NCI-H1694 treated with DMSO at 0.1 percent for 48 hours (cell line): Measurements from ENCODE around the gene CST3.
A peak's percentile ranks its signal among the peaks of the same experiment; 100 is the strongest.
"Not testable (repeated sequence)": the region's sequence is repeated elsewhere in the genome, so short reads cannot be mapped to it uniquely, and the experiment has no call there.

Experiments used
- DNase-seq: peaks from one replicate; lab custom pipeline; 2025; lab: John Stamatoyannopoulos, UW

CST3 gene

DNA sequence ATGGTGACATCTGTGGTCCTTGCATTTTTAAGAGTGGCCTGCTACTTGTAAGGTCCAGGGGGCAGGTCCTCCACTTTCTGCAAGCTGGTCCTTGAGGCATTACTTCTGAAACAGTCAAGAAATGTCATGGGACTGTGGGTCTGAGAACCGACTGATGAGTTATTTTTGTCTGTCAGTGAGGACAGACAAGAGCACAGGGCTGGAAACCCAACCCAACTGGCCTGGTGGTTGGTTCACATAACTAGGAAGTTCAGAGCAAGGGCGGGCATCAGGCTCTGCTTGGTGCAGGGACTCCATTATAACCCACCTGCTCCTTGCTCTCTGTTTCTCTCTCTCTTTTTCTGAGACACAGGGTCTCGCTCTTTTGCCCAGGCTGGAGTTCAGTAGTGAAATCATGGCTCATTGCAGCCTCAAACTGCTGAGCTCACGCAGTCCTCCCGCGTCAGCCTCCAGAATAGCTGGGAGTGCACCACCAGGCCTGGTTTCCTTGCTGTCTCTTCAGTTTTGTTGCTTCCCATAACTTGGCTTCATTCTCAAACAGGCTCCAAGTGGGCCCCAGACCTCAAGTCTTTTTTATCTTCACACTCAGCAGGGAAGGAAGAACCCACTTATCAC is 9.2 kb downstream of the CST3 start:
- no peak for DNase-seq

DNA sequence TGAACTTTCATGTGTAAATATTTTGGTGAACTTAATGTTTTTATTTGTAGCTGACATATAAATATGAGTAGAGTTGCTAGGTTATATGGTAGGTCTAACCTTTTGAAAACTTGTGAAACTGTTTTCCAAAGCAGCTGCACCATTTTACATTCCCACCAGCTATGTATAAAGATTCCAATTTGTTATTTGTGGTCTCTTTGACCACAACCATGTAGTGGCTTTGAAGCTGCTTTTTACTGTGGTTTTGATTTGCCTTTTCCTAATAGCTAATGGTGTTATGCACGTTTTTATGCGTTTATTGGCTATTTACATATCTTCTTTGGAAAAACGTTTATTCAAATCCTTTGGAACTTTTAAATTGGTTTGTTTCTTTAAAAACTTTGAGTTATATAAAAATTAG is 10.3 kb downstream of the CST3 start:
- no peak for DNase-seq

DNA sequence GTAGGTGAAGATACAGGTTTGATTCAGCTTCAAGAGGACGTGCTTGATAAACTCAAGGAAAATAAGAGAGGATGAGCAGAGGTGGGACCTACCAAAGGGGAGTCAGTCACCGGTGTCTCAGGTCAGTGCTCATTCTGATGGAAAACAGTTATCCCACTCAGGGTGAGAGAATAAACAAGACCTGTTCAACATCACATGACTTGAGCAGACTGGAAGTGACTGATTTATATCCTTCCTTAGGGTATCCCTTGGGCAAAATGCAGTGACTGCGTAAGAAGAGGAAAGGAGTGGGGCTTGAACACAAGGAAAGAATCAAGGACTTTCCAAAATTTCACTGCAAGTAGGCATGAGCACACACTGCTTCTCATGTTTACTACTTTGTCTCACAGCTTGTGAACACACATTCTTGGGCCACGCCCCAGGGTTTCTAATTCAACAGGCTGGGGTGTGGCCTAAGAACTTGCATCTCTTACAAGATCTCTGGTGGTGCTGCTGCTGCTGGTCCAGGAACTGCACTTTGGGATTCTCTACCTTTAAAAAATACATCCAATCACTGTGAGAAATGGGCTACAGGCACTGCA is 11.6 kb downstream of the CST3 start:
- no peak for DNase-seq

DNA sequence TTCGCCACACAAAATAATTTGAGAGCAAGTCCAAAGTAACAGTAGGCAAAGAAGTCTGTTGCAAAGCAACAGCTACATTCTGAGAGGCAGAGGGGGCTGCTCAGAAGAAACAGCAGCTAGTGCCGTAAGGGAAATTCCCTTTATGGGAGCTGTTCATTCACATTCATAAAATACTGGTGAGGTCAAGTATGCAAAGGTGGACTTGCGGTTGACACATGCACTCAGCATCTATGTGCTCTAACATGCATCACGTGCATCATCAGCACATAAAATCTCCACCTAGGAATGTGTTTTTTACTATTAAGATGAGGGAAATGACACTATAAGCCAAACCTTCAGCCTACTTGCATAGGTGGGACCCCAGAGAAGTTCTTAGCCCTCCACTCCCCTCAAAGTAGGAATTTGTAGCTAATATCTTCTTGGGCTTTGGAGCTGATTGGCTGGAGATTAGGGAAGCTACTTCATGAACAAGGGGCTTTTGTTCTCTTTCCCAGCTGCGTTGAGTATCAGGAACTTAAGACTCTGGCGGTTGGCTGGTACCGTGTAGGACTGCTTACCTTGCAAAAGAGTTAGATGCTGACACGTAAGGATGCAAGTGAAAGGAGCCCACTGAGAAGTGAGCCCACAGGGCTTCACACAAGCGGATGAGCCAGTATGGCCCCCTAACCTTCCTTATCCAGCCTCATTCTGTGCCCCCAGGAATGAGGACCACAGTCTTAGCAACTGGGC is 12.4 kb downstream of the CST3 start:
- DNase-seq: no peak

DNA sequence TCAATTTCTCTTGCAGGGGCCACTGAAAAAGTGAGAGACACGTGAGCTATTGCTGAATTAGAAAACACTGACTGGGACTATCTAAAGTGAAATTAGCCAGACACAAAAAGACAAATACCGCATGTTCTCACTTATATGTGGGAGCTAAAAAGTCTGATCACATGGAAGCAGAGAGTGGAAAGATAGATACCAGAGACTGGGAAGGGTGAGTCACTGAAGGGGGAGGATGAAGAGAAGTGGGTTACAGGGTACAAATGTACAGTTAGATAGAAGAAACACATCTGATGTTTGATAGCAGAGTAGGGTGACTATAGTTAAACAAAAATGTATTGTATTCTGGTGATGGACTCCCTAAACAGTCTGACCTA is 13.4 kb downstream of the CST3 start:
- DNase-seq: no peak

DNA sequence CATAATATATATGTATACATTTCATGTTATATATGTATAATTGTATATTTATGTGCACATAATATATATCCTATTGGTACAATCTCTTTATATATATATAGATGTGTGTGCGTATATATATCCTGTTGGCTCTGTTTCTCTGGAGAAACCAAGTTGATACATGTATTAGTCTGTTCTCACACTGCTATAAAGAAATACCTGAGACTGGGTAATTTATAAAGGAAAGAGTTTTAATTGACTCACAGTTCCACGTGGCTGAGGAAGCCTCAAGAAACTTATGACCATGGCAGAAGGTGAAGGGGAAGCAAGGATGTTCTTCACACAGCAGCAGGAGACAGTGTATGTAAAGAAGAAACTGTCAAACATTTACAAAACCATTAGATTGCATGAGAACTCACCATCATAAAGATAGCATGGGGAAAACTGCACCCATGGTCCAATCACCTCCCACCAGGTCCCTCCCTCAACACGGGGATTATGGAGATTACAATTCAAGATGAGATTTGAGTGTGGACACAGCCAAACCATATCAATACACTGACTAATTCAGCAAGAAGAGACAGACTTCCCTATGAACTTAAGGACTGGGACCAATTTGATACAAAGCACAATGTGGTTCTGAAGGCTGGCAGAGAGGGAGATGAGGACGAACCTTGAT is 14.0 kb downstream of the CST3 start:
- no peak for DNase-seq

DNA sequence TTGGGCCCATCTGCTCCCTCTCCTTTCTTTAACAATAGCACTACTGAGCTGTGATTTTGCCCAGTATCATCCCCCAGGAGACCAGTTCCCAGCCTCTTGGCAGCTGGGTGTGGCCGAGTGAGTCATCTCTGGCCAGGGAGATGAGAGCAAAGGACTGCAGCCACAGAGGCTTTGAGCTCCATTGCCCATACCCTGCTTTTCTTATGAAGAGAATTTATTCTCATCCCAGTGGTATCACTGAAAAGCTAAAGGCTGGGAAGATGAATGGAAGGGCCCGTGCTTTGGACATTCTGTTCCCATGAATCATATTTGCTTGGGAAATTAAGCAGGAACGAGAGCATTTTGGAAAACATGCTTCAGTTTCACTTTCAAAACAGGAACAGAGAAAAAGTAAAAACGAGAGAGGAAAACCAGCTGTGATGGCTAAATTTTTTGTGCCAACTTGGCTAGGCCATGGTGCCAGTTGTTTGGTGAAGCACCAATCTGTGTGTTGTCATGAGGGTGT is 14.9 kb downstream of the CST3 start:
- no peak for DNase-seq

DNA sequence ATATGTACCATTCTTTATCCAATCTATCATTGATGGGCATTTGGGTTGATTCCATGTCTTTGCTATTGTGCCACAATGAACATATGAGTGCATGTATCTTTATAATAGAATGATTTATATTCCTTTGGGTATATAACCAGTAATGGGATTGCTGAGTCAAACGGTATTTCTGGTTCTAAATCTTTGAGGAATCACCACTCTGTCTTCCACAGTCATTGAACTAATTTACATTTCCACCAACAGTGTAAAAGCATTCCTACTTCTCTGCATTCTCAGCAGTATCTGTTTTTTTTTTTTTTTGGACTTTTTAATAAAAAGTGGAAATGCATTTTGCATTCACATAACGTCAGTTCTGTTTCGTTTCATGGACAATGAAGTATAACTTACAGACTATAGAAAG is 15.4 kb downstream of the CST3 start:
- DNase-seq: not testable (repeated sequence)

DNA sequence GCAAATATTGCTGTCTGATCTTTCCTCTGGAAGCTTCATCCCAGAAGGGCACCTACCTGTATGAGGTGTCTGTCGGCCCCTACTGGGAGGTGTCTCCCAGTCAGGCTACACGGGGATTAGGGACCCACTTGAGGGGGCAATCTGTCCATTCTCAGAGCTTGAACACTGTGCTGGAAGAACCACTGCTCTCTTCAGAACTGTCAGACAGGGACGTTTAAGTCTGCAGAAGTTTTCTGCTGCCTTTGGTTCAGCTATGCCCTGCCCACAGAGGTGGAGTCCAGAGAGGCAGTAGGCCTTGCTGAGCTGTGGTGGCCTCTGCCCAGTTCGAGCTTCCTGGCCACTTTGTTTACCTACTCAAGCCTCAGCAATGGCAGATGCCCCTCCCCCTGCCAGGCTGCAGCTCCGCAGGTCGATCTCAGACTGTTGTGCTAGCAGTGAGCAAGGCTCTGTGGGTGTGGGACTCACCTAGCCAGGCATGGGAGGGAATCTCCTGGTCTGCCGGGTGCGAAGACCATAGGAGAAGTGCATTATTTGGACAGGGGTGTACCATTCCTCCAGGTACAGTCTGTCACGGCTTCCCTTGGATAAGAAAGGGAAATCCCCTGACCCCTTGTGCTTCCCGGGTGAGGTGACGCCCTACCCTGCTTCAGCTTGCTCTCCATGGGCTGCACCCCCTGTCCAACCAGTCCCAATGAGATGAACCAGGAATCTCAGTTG is 16.9 kb downstream of the CST3 start:
- not testable (repeated sequence) for DNase-seq

DNA sequence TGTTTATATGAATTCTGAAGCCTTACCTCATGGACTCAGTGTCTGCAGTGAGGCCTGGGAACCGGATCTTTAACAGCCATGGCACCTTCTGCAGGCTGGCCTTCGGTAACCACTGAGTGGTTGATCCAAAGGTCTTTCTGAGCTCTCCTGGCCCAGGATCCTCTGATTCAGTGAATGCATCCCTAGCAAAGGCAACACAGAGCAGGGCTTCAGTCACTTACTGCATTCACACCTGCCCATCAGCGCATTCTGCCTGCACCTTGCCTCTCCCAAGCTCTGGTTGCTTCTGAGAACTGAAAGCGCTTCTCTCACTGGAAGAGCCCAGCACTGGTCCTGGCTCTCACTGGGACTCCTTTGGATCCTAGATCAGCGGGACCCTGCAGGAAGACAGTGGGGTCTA is 23.6 kb downstream of the CST3 start:
- DNase-seq: no peak

DNA sequence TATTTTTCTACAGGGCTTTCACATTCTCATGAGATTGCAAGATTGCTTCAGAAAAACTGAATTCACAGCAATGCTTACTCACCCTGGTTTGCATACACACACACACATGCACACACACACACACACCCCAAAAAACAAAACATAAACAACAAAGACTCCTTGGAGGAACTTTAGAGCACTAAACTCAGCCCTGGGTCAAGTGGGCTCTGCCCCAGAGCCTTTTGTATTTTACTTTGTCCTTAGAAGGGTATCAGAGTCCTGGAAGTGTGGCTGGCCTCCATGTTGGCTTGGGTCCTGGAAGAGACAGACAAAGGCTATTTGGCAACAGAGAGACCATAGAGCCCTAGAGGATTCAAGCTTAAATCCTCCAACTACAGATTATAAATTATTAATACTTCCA is 24.1 kb downstream of the CST3 start:
- DNase-seq: no peak

DNA sequence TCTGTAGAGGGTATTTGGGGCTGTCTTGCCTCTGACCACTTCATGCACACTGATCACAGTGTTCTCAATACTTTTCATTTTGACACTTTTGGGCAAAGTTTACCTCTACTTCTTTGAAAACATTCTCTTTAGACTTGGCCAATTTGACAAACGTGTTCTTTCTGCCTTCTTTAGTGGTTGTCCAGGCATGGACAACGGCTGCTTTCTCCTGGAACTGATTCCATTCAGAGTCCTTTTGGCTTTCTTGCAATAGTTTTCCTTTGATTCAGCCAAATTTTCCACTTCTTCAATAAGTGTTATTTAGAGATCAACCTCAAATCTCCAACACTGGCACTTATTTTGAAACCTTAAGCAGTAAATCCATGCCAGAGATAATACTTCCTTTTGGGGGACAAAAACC is 25.4 kb downstream of the CST3 start:
- no peak for DNase-seq

DNA sequence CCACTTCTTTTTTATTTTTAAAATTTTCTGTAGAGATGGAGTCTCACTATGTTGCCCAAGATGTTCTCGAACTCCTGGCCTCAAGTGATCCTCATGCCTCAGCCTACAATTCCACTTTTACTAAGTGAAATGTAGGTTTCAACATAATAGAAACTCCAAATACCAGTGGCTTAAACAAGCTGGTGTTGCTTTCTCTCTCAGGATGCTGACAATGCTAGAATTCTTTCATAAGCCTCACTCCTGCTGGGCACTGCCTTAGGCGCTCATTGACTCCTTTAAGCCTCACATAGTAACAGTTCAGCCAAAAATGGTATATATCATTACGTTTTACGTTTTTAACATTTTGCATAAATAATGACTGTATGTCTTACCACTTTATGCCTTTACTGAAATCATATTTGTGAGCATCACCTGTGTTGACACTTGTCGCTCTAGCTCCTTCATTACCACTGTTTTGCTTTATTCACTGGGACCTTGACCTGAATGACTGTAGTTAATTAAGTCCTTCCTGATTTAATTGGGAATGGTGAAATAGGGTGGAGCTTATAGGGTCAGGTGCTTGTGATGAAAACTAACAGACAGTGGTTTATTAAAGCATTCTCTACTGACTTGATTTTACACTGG is 28.2 kb downstream of the CST3 start:
- no peak for DNase-seq

DNA sequence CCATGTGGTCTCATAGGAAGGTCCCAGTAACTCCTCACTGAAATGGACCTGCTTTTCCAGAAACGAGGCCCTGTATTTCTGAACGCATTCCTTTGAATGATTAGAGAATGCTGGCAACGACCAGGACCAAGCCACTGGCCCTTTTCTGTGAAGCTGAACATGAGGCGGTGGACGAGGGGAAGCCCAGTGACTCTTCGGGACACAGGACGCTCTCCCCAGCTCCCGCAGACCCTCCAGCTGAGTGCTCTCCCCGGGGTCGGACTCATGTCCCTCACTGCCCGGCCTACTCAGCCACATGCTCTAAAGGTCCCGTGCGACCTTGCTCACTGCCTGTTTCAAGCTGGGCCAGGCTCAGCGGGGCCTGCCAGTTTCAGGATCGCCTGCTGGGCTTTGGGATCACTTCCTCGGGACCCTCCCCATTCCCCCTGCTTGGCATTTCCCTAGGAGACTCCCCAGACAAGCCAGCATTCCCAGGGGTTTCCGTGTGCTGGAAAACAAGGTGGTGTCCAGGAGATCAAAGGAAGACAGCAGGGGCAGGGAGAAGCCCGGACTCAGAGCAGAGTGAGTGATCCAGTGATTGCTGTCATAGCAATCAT is 29.4 kb downstream of the CST3 start:
- DNase-seq: no peak

DNA sequence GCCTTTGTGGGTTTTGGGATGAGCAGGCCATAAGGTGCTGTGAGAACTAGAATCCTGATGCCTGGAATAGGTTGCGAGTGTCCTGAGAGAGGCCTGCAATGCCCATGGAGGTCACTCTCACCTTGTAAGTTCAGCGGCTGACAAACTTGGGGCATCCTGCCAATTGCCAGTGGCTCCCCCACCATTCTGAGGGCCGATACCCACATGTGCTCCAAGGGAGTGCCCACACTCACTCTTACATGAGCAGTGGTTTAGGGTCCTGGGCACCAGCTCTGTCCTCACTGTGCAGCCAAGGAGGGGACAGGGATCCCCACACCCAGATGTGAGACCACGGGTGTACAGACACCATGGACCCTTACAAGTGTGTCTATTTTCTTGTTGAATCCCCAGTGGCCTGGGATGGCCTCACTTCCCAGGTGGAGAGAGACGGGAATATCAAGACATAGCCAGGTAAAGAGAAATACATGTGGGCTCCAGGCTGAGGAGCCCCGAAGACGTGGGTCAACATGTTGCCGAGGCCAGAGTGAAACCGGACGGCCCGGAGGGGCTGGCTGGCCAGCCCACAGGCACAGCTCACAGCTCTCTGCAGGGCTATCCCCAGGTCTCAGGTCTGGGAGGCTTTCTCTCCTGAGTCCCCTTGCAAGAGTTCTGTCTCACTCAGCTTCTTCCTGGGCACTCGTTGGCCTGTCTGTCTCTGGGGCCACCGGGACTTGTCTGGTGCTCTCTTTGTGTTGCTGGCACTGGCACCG is 30.1 kb downstream of the CST3 start:
- DNase-seq: no peak

DNA sequence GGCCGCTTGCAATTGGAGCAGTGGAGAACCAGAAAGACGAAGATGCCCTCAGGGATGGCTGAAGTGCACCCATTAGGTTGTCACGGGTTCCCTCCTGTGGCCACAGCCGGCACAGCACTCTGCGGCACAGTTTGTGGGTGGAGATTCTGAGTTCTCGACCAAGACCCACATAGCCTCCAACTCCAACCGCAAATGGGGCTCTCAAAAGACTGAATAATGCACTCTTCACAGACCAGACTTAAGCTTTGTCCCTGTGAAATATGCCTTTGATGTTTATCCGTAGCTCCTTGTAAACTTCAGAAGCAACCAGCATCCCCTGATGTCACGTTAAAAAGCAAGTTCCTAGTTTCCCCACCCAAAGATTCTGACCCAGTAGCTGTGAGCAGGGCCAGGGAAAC is 31.1 kb downstream of the CST3 start:
- peak; percentile 3 for DNase-seq

DNA sequence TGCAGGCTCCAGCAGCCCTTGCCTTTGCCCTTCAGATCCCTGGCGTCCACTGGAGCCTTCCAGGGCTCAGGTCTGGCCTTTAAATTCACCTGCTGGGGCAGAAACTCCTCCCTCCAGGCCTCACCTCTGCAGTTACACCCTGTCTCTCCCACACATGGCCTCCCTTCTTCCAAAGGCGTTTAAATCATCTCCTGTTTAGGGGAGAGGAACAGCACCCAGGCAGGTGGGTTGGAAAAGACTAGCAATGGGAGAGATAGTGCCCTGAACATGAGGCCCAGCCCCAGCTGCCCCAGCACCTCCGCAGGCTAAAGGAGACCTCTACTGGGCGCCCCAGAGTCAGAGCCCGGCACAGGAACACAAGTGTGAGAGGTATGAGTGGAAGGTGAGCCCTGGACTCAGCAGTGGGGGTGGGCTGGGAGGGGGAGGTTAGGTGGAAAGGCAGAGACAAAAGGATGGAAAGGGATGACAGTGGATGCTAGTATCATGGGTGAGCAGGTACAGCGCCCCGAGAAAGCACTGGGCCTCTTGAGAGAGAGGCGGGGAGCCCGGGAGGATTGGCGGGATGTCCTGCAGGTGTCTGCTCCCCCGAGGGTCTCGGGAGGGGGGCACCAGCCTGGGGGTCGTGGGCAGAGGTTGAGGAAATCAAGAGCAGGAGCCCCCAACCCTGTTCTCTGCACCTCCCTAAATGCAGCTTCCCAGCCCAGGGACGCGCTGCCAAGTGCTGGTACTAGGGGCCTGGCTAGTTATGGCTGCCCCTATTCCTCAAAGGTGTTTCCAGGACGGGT is 31.7 kb downstream of the CST3 start, which contains the start of gene CST9:
CST9 (minus strand) TSS at position 51 of the 785 bp plus-strand sequence. CDS start 53 bp downstream, outside the sequence.
- DNase-seq: no peak

DNA sequence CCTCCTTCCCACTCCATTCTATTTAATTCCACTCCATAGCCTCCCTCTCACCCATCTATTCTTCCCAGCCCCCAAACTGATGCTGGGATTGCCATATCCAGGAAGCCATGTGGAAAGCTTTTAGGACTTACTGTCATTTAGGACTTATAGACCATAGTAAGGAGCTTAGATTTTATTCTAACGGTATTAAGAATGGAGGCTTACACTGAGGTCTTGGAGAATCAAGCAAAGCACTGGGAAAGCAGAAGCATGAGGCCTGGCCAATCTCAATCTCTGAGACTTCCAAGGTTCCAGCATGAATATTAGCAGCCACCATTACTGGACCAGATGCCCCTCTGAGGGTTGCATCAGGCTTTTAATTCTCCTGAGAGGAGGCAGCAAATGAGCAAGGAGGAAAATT is 33.4 kb downstream of the CST3 start:
- no peak for DNase-seq

DNA sequence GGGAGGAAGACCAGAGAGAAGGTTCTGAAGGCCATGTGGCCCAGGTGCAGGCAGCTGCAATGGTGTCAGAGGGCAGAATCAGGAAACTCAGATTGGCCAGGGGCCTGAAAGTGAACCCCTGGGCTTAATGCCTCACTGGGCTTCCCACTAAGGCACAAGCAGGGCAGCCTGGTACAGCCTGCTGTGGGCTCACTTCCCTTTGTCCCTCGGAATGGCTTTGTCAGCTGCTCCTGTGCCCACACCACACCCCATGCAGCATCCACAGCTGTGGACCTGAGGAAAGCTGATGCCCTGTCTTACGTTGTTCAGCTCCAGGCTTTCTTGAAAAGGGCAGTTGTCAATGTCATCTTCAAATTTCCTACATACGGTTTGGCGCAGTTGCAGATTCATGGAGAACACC is 34.4 kb downstream of the CST3 start:
- no peak for DNase-seq

DNA sequence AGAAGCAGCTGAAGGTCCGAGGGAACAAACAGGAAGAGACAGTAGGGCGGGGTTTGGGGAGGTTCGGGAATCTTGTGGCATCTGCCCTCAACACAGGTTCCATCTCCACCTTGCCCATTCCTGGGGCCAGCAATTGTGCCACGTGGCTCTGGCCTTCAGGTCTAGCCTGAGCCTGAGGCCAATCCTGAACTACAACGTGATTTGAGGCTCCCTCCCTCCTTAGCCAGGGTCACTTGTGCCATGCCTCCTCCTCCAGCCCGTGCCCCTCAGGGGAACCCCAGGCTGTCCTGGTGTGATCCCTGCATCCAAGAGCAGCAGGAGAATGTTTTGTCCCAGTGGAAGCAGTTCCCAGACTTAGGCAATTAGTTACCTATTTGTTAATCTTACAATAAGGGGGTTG is 35.1 kb downstream of the CST3 start:
- no peak for DNase-seq
